Spleen (tissue), 11 donors: Measurements from ENCODE around the gene ASB3. TPM values are rescaled to one million over a fixed set of nuclear protein-coding genes. Genes with fewer than 3 reads are reported as not detected.

Experiments used
- DNase-seq: peaks from one replicate; pipeline ENCODE4 v3.0.0-alpha.2; 2020
- H3K27ac ChIP-seq, 8 donors: fragments of 200-600 bp; sonication (generic) in 7 of 8; 1 replicate in 4 of 8; 2 replicates in 4 of 8; pipeline versions ENCODE4 v1.5.0 to v1.8.0; 2016 to 2021; ENCODE audit warnings: inconsistent platforms in 4 of 8, mild to moderate bottlenecking in 4 of 8, moderate library complexity in 1 of 8
- H3K27me3 ChIP-seq, 7 donors: fragments of 200-600 bp; sonication (generic) in 6 of 7; replicated peaks in 1 of 7; 1 replicate in 4 of 7; 2 replicates in 3 of 7; pipeline versions ENCODE4 v1.5.0 to v1.8.0; 2016 to 2021; ENCODE audit warnings: inconsistent platforms in 3 of 7, mild to moderate bottlenecking in 1 of 7
- H3K36me3 ChIP-seq, 6 donors: fragments of 200-600 bp; sonication (generic) in 5 of 6; 1 replicate in 4 of 6; 2 replicates in 2 of 6; pipeline versions ENCODE4 v1.5.0 to v1.8.0; 2016 to 2021; ENCODE audit warnings: inconsistent platforms in 2 of 6
- H3K4me1 ChIP-seq, 6 donors: fragments of 200-600 bp; sonication (generic) in 5 of 6; 1 replicate in 3 of 6; 2 replicates in 3 of 6; pipeline versions ENCODE4 v1.5.0 to v1.8.0; 2016 to 2021; ENCODE audit warnings: inconsistent platforms in 3 of 6
- H3K4me3 ChIP-seq, 8 donors: fragments of 200-600 bp; sonication (generic) in 7 of 8; 1 replicate in 4 of 8; 2 replicates in 4 of 8; pipeline versions ENCODE4 v1.5.0 to v1.8.0; 2016 to 2021; ENCODE audit warnings: inconsistent platforms in 4 of 8, mild to moderate bottlenecking in 4 of 8, moderate library complexity in 2 of 8
- H3K9me3 ChIP-seq, 8 donors: fragments of 200-600 bp; sonication (generic) in 7 of 8; 1 replicate in 4 of 8; 2 replicates in 4 of 8; pipeline versions ENCODE4 v1.5.0 to v1.8.0; 2016 to 2021; ENCODE audit warnings: inconsistent platforms in 4 of 8
- CTCF ChIP-seq, 11 experiments: fragments of 200-600 bp in 7 of 11; fragments of 450-650 bp in 4 of 11; sonication (generic) in 4 of 11; IDR thresholded peaks in 8 of 11; conservative IDR thresholded peaks in 3 of 11; 1 replicate in 7 of 11; 2 replicates in 4 of 11; pipeline versions ENCODE4 v1.4.0 to v1.8.0; 2016 to 2021; ENCODE audit warnings: antibody characterized with exemption in 11 of 11, inconsistent platforms in 4 of 11, mild to moderate bottlenecking in 1 of 11
- POLR2A ChIP-seq, 3 donors: fragments of 450-650 bp; IDR thresholded peaks; one replicate each; pipeline ENCODE4 v1.5.1; 2017; ENCODE audit warnings: antibody characterized with exemption in 3 of 3, mild to moderate bottlenecking in 1 of 3
- POLR2AphosphoS5 ChIP-seq, 3 donors: sonication (generic); formaldehyde crosslinking; IDR thresholded peaks; one replicate each; pipeline ENCODE4 v1.5.1; 2017; ENCODE audit warnings: antibody characterized with exemption in 3 of 3
- WGBS, 5 donors: extraction: QIAGEN DNeasy Blood & Tissue Kit in 3 of 5; methylation state at CpG; one replicate each; pipeline versions ENCODE4 v1.1.5 to v1.1.7; 2013 to 2018; 5-methylcytosine and 5-hydroxymethylcytosine counted together
- intact Hi-C: fragments of 100-400 bp; cut with DNase I; formaldehyde crosslinking; loops from one replicate; pipeline ENCODE4 v1.15.0; 2023; ENCODE audit warnings: low total_unique reads
- polyA plus RNA-seq, 3 donors: library from polyadenylated mRNA; stranded (reverse); fragments of 200-250 nt; gene quantifications; one replicate each; pipeline ENCODE4 v1.2.1, GENCODE V29; 2013
- total RNA-seq, 7 donors: library from RNA; depleted of rRNA in 3 of 7; stranded (reverse); fragments of >200 nt in 3 of 7; fragmentation: NEBNext Ultra II Directional in 4 of 7; extraction: Animal tissue kit (Norgen Biotek cat#: 25700) in 4 of 7; gene quantifications; one replicate each; pipeline versions ENCODE4 v1.1.0 to v1.2.1, GENCODE V29; 2016 to 2021
- donor health status: healthy with polysubstance abuse.
- donor health status: DM: no; HTN: no; CAD: no; lungs with moderate emphysema.
- donor health status: DM: no; HTN: no; CAD: no.
- donor health status: Bipolar disorder and iron deficiency.
- donor health status: healthy.
- donor health status: DM: no; HTN: no; CAD: no.
- donor health status: DM: yes; HTN: yes; CAD: no.

Gene ASB3
- total and polyA plus RNA-seq, 10 donors: 7.7 to 28.1 (median 20.5) TPM

DNA sequence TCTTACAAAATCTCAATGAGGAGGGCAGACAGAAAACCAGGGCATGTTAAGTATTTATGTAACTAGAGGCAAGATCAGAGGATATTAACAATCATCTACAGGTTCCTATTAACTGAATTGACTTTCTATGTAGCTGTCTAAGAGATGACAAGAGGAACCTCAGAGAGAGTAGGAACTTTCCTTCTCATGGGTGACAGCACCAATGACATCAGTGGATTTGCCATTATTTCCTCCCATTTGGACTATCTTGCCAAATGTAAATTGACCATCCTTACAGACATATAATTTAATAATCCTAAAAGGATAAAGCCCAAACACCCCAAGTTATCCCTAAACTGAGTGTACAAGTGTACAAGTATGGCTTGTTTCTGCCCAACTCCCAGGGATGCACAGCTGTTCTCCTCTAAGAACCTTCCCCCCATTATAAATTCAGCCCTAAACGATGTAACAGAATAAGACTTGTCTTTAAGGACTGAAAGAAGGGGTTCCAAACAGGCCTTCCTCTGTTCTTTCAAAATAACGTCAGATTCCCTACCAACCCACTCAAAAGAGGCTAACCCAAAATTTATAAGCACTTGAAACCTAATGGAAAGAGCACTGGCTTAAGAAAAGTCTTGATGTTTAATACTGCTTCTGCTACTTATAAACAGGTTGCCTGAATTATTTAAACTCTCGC is 92.5 kb downstream of the ASB3 start:
- H3K4me1 ChIP-seq: no peaks in the 10 kb centered on the region
- peaks cover 0 to 77% (median 18%) of the 10 kb centered on the region in 6 donors for H3K36me3 ChIP-seq
- H3K27me3 ChIP-seq: no peaks in the 10 kb centered on the region
- H3K9me3 ChIP-seq: no peaks in the 10 kb centered on the region
- WGBS, 5 donors: 94 to 98% (median 96%) methylated on average over 3 of the region's 3 CpGs
- no peak overlapping the region for H3K4me3 ChIP-seq
- TF ChIP-seq POLR2AphosphoS5 (IDR thresholded peaks at IDR 0.05) (no peak), CTCF (IDR thresholded peaks at IDR 0.05 in 8 of 11, conservative IDR thresholded peaks at IDR 0.05 in 3 of 11) (no peak), POLR2A (IDR thresholded peaks at IDR 0.05) (no peak)
- H3K27ac ChIP-seq: no peak overlapping the region
- DNase-seq: no peak
- intact Hi-C loops: no loop called here

DNA sequence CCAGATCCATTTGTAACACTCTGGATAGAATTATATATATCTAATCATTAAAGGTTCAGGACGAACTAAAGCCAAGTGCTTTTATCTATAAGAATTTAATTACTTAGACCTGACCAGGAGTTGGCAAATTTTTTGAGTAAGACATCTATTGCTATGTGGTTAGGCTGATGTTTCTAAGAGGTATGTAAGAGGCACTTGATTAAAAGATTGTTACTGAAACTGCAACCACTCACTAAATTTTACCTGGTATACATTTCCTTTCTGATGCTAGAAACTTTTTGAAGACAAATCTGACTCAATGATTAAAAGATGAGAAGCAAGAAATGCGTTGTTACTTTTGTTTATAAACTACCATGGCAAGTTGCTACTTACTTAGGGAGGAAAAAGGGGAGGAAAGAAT is 95.9 kb downstream of the ASB3 start:
- 86 to 94% (median 90%) methylated on average over 2 of the region's 2 CpGs for WGBS, 5 donors

DNA sequence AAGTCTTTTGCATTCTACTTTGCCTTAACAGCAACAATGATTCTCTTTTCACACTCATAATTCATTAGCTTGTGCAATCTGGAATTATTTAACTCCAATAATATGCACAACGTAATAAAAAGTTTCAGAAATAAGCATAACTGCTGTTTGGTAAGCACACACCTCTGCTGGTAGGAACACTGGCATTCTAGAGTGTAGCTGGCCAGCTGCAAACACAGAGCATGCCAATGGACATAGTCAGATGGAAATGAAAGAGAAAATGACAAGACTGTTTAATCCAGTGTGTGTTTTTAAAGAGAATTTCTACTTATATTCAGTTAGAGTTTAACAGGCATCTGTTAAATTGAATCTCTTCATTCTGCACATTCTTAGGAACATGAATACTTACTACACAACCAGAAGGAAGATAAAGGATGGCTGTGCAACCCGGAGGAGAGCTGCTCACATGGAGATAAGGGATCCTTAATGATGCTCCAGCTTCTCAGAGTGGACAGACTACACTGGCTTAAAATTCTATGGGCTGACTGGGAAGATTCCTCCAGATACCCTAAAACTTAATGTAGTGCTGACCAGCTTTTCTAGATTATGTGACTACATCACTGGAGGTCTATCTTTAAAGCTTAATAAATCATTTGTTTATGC is 113.8 kb downstream of the ASB3 start:
- 84 to 93% (median 87%) methylated on average over 2 of the region's 2 CpGs for WGBS, 5 donors
- intact Hi-C loops: no loop called here

More for the DNA sequence above, 95.9 kb downstream of the ASB3 start:
- no peaks in the 10 kb centered on the region for H3K27me3 ChIP-seq
- no peak overlapping the region for H3K27ac ChIP-seq
- peaks cover 0 to 76% (median 15%) of the 10 kb centered on the region in 6 donors for H3K36me3 ChIP-seq
- DNase-seq: no peak
- TF ChIP-seq POLR2A (IDR thresholded peaks at IDR 0.05): no peak
- TF ChIP-seq POLR2AphosphoS5 (IDR thresholded peaks at IDR 0.05): no peak
- no peak for TF ChIP-seq CTCF (IDR thresholded peaks at IDR 0.05 in 8 of 11, conservative IDR thresholded peaks at IDR 0.05 in 3 of 11)
- H3K4me3 ChIP-seq: no peak overlapping the region
- no peaks in the 10 kb centered on the region for H3K9me3 ChIP-seq
- intact Hi-C loops: no loop called here
- H3K4me1 ChIP-seq: no peaks in the 10 kb centered on the region

More for the DNA sequence above, 113.8 kb downstream of the ASB3 start:
- DNase-seq: no peak
- no peaks in the 10 kb centered on the region for H3K27me3 ChIP-seq
- no peaks in the 10 kb centered on the region for H3K4me1 ChIP-seq
- H3K4me3 ChIP-seq: no peak overlapping the region
- H3K9me3 ChIP-seq: no peaks in the 10 kb centered on the region
- no peak overlapping the region for H3K27ac ChIP-seq
- H3K36me3 ChIP-seq: peaks cover 0 to 28% (median 0%) of the 10 kb centered on the region in 6 donors
- TF ChIP-seq POLR2A (IDR thresholded peaks at IDR 0.05): no peak
- no peak for TF ChIP-seq POLR2AphosphoS5 (IDR thresholded peaks at IDR 0.05)
- no peak for TF ChIP-seq CTCF (IDR thresholded peaks at IDR 0.05 in 8 of 11, conservative IDR thresholded peaks at IDR 0.05 in 3 of 11)
